ENCODE results near the gene GAGE13.
"Not testable (repeated sequence)": the region's sequence is repeated elsewhere in the genome, so short reads cannot be mapped to it uniquely, and the experiment has no call there.

Gene GAGE13

GRCh38 chrX:49292400-49293362, 38.7 kb upstream of the GAGE13 start:
- TF ChIP-seq, protein P1, sequence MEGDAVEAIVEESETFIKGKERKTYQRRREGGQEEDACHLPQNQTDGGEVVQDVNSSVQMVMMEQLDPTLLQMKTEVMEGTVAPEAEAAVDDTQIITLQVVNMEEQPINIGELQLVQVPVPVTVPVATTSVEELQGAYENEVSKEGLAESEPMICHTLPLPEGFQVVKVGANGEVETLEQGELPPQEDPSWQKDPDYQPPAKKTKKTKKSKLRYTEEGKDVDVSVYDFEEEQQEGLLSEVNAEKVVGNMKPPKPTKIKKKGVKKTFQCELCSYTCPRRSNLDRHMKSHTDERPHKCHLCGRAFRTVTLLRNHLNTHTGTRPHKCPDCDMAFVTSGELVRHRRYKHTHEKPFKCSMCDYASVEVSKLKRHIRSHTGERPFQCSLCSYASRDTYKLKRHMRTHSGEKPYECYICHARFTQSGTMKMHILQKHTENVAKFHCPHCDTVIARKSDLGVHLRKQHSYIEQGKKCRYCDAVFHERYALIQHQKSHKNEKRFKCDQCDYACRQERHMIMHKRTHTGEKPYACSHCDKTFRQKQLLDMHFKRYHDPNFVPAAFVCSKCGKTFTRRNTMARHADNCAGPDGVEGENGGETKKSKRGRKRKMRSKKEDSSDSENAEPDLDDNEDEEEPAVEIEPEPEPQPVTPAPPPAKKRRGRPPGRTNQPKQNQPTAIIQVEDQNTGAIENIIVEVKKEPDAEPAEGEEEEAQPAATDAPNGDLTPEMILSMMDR (conservative IDR thresholded peaks at IDR 0.05), result no peak
- H3K27ac ChIP-seq, result no peak overlapping the region

GRCh38 chrX:49299293-49299692, 32.1 kb upstream of the GAGE13 start:
- not testable (repeated sequence) for H3K27ac ChIP-seq

GRCh38 chrX:49300703-49301102, 30.7 kb upstream of the GAGE13 start:
- TF ChIP-seq, protein P1 (conservative IDR thresholded peaks at IDR 0.05), result no peak
- no peak overlapping the region for H3K27ac ChIP-seq

DNA sequence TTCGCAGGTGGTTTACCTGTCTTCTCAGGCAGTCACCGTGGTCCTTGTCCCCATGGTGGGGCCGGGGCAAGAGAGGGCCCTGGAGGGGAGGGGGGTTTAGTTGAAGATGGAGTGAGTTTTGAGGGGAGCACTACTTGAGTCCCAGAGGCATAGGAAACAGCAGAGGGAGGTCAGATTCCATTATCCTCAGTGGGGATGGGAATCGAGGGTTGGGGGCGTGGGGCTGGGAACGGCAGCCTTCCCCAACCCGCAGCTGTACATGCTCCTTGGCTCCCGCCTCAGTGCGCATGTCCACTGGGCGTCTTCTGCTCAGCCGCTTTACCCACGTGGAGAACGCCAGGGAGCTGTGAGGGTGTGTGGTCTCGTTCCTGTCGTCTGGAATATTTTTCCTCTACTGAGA, 28.0 kb upstream of the GAGE13 start, which contains the start of gene GAGE10:
TSS of gene GAGE10 (plus strand) at position 301 of the 400 bp plus-strand sequence. CDS start 1,214 bp downstream, outside the sequence.
- TF ChIP-seq, protein P1 (conservative IDR thresholded peaks at IDR 0.05), result no peak
- H3K27ac ChIP-seq, result no peak within 1 kb of the TSS

DNA sequence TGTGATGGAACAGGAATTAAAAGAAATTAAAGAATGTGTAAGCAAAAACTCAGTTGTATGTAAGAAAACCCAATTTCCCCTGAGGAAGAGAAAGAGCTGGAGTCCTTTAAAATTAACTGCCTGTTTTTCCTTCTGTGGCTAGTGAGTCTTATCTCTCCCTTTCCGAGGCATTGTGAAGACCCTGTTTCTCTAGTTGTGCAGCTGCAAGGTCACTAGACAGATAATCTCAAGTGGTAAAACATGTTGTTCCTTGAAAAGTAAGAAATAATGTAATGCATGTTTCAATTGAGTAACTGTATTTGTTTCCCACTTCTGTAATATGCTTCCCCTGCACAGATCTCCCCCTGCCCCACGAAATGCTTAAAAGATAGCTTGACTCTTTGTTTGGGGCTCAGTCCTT, 23.6 kb upstream of the GAGE13 start:
- not testable (repeated sequence) for H3K27ac ChIP-seq

- H3K27ac ChIP-seq, result no peak overlapping the region
Measured at GRCh38 chrX:49308604-49309269, 22.6 kb upstream of the GAGE13 start.

GRCh38 chrX:49309401-49309981, 21.9 kb upstream of the GAGE13 start:
- TF ChIP-seq, protein P1 (conservative IDR thresholded peaks at IDR 0.05), result no peak
- no peak overlapping the region for H3K27ac ChIP-seq

More at GRCh38 chrX:49308604-49309269, 22.6 kb upstream of the GAGE13 start:
- TF ChIP-seq, protein P1 (conservative IDR thresholded peaks at IDR 0.05), result no peak

DNA sequence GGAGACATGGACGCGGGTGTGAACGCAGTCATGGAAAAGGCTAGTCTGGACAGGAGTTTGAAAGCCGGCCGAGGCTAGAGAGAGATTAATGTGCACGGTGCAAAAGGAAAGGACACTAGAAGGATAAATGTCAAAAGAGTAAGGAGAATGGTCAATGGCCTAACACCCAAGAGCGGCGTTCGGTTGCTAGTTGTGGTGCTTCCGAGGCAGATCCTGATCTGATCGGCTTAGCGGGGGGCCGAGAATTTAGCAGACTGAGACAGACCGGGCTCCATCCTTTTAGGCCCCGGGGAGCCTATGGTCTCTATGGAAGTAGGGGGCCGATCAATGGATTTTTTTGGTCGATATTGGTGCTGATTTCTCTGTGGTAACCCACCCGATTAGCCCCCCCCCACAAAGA, 21.0 kb upstream of the GAGE13 start:
- TF ChIP-seq, protein P1 (conservative IDR thresholded peaks at IDR 0.05), result no peak

More for the DNA sequence above, 21.0 kb upstream of the GAGE13 start:
- no peak overlapping the region for H3K27ac ChIP-seq
